H1 (cell line): ENCODE data around the gene SLC9A7. TPM values are rescaled to one million over a fixed set of nuclear protein-coding genes. Genes with fewer than 3 reads are reported as not detected.

Experiments used
- CTCF ChIA-PET: fragments of 300-600 bp; sonication (Branson Sonifier 250); formaldehyde crosslinking; loops from one replicate; lab custom pipeline; 2021; ENCODE audit not compliant: partially characterized antibody; lab: Charles Lee
- POLR2A ChIA-PET: fragments of 300-600 bp; sonication (Branson Sonifier 250); formaldehyde crosslinking; loops from one replicate; lab custom pipeline; 2021; ENCODE audit warnings: inconsistent platforms; ENCODE audit not compliant: partially characterized antibody; lab: Charles Lee
- DNase-seq, 2 experiments: peaks; one replicate each; pipeline versions ENCODE4 v3.0.0 to v3.0.0-alpha.2; 2010 to 2022; ENCODE audit warnings: low spot score in 2 of 2, low read depth in 1 of 2, mixed read lengths in 1 of 2
- FAIRE-seq: peaks from 2 replicates; lab custom pipeline; 2011; peaks lifted over from hg19 to GRCh38; lab: Jason Lieb, UNC
- H2AFZ ChIP-seq: 2 replicates; pipeline ENCODE4 v1.8.1; 2012; ENCODE audit warnings: low read length, inconsistent platforms
- H2AK5ac ChIP-seq: 2 replicates; pipeline ENCODE4 v1.6.1; 2013; ENCODE audit warnings: low read depth, low read length
- H2BK120ac ChIP-seq: replicated peaks from 2 replicates; pipeline ENCODE3; 2013; ENCODE audit warnings: low read depth, low read length, inconsistent platforms
- H2BK12ac ChIP-seq: 2 replicates; pipeline ENCODE4 v1.6.1; 2013; ENCODE audit warnings: low read depth, low read length
- H2BK15ac ChIP-seq: 2 replicates; pipeline ENCODE4 v1.6.1; 2013; ENCODE audit warnings: low read length
- H2BK20ac ChIP-seq: 2 replicates; pipeline ENCODE4 v1.6.1; 2013; ENCODE audit warnings: low read length
- H2BK5ac ChIP-seq: 2 replicates; pipeline ENCODE4 v1.6.1; 2013; ENCODE audit warnings: low read depth, low read length
- H3K14ac ChIP-seq: 2 replicates; pipeline ENCODE4 v1.6.1; 2013; ENCODE audit warnings: inconsistent platforms; ENCODE audit not compliant: insufficient read length
- H3K18ac ChIP-seq: 2 replicates; pipeline ENCODE4 v1.6.1; 2013; ENCODE audit warnings: low read length; ENCODE audit errors: extremely low read depth
- H3K23ac ChIP-seq: 2 replicates; pipeline ENCODE4 v1.6.1; 2013; ENCODE audit warnings: inconsistent platforms; ENCODE audit not compliant: insufficient read length
- H3K23me2 ChIP-seq: 2 replicates; pipeline ENCODE4 v1.6.1; 2013; ENCODE audit warnings: low read depth, low read length
- H3K27ac ChIP-seq: 2 replicates; pipeline ENCODE4 v1.6.1; 2011; ENCODE audit warnings: low read depth, low read length, inconsistent platforms
- H3K27me3 ChIP-seq, 4 experiments: replicated peaks in 1 of 4; 1 replicate in 1 of 4; 2 replicates in 3 of 4; pipeline versions ENCODE4 v1.6.1 to v1.8.1; 2011 to 2013; ENCODE audit warnings: low read length in 3 of 4, mild to moderate bottlenecking in 3 of 4, inconsistent platforms in 2 of 4, mixed read lengths in 2 of 4, moderate library complexity in 1 of 4; ENCODE audit not compliant: control insufficient read depth in 3 of 4, insufficient read depth in 3 of 4; ENCODE audit errors: extremely low read depth in 1 of 4
- H3K36me3 ChIP-seq, 4 experiments: 2 replicates each; pipeline versions ENCODE4 v1.6.1 to v1.8.1; 2011 to 2013; ENCODE audit warnings: mild to moderate bottlenecking in 4 of 4, low read length in 3 of 4, moderate library complexity in 2 of 4, control low read depth in 1 of 4, inconsistent platforms in 1 of 4; ENCODE audit not compliant: insufficient read depth in 4 of 4, control insufficient read depth in 2 of 4
- H3K4ac ChIP-seq: replicated peaks from 2 replicates; pipeline ENCODE3; 2013; ENCODE audit warnings: low read length, low read depth, mixed read lengths, inconsistent platforms; ENCODE audit not compliant: insufficient read length
- H3K4me1 ChIP-seq, 4 experiments: replicated peaks in 1 of 4; 1 replicate in 1 of 4; 2 replicates in 3 of 4; pipeline versions ENCODE4 v1.6.1 to v1.8.1; 2011 to 2013; ENCODE audit warnings: low read length in 3 of 4, inconsistent platforms in 2 of 4, mixed read lengths in 1 of 4; ENCODE audit not compliant: insufficient read depth in 4 of 4, control insufficient read depth in 3 of 4
- H3K4me2 ChIP-seq, 2 experiments: 2 replicates each; pipeline versions ENCODE4 v1.6.1 to v1.8.1; 2011 to 2013; ENCODE audit warnings: low read depth in 2 of 2, low read length in 2 of 2, control low read depth in 1 of 2, inconsistent platforms in 1 of 2, mild to moderate bottlenecking in 1 of 2; ENCODE audit not compliant: insufficient read depth in 1 of 2
- H3K4me3 ChIP-seq, 4 experiments: fragments of 200-600, 300-600 bp in 1 of 4; sonication (generic), shearing (Covaris generic), sonication (Bioruptor Twin) in 1 of 4; 2 replicates each; pipeline versions ENCODE4 v1.5.1 to v1.8.1; 2011 to 2016; ENCODE audit warnings: low read length in 4 of 4, low read depth in 3 of 4, control low read depth in 2 of 4, inconsistent platforms in 2 of 4, mild to moderate bottlenecking in 2 of 4, mixed read lengths in 1 of 4, moderate library complexity in 1 of 4; ENCODE audit not compliant: insufficient read depth in 2 of 4; ENCODE audit errors: extremely low read depth in 1 of 4
- H3K56ac ChIP-seq: replicated peaks from 2 replicates; pipeline ENCODE3; 2013; ENCODE audit warnings: low read depth, mild to moderate bottlenecking, mixed read lengths, low read length, inconsistent platforms; ENCODE audit not compliant: insufficient read length
- H3K79me1 ChIP-seq: 2 replicates; pipeline ENCODE4 v1.6.1; 2013; ENCODE audit warnings: low read depth, low read length, control low read depth
- H3K79me2 ChIP-seq, 2 experiments: 2 replicates each; pipeline versions ENCODE4 v1.6.1 to v1.8.1; 2012 to 2013; ENCODE audit warnings: low read length in 2 of 2, mild to moderate bottlenecking in 2 of 2, inconsistent platforms in 1 of 2; ENCODE audit not compliant: insufficient read depth in 2 of 2, control insufficient read depth in 1 of 2
- H3K9ac ChIP-seq, 4 experiments: replicated peaks in 1 of 4; 1 replicate in 1 of 4; 2 replicates in 3 of 4; pipeline versions ENCODE4 v1.6.1 to v1.8.1; 2011 to 2013; ENCODE audit warnings: low read depth in 3 of 4, low read length in 3 of 4, control low read depth in 2 of 4, mild to moderate bottlenecking in 2 of 4, moderate library complexity in 2 of 4, inconsistent platforms in 1 of 4; ENCODE audit errors: extremely low read depth in 1 of 4
- H3K9me3 ChIP-seq, 2 experiments: 2 replicates each; pipeline versions ENCODE4 v1.6.1 to v1.8.1; 2012 to 2013; ENCODE audit warnings: mild to moderate bottlenecking in 2 of 2, moderate library complexity in 2 of 2, control low read depth in 1 of 2, inconsistent platforms in 1 of 2, low read depth in 1 of 2, low read length in 1 of 2, mixed read lengths in 1 of 2; ENCODE audit not compliant: insufficient read depth in 2 of 2
- H4K20me1 ChIP-seq, 2 experiments: replicated peaks in 1 of 2; 2 replicates each; pipeline versions ENCODE3 to v1.8.1; 2011 to 2013; ENCODE audit warnings: inconsistent platforms in 2 of 2, low read length in 2 of 2, mild to moderate bottlenecking in 1 of 2; ENCODE audit not compliant: insufficient read depth in 2 of 2, control insufficient read depth in 1 of 2
- H4K5ac ChIP-seq: 2 replicates; pipeline ENCODE4 v1.6.1; 2013; ENCODE audit warnings: low read length, low read depth, mixed read lengths, inconsistent platforms; ENCODE audit not compliant: insufficient read length
- H4K8ac ChIP-seq: 2 replicates; pipeline ENCODE4 v1.8.0; 2013; ENCODE audit warnings: mild to moderate bottlenecking, moderate library complexity, low read length, inconsistent platforms; ENCODE audit not compliant: insufficient read depth; ENCODE audit errors: extremely low read depth
- H4K91ac ChIP-seq: replicated peaks from 2 replicates; pipeline ENCODE3; 2013; ENCODE audit warnings: low read length, mixed read lengths, inconsistent platforms; ENCODE audit not compliant: insufficient read length
- ATF3 ChIP-seq: IDR thresholded peaks from 2 replicates; pipeline ENCODE4 v1.6.1; 2011; ENCODE audit warnings: low read depth, mild to moderate bottlenecking, low read length; ENCODE audit not compliant: insufficient read depth
- BCL11A ChIP-seq, 2 experiments: IDR thresholded peaks; one replicate each; pipeline ENCODE4 v1.6.1; 2011; ENCODE audit warnings: low read depth in 2 of 2, low read length in 2 of 2, mild to moderate bottlenecking in 2 of 2
- BRCA1 ChIP-seq: IDR thresholded peaks from 2 replicates; pipeline ENCODE4 v1.6.1; 2012; ENCODE audit warnings: low read depth, low read length, improper control_type of control experiment
- CHD1 ChIP-seq: IDR thresholded peaks from 2 replicates; pipeline ENCODE4 v1.6.1; 2012; ENCODE audit warnings: low read depth, low read length, improper control_type of control experiment
- E2F6 ChIP-seq: IDR thresholded peaks from 2 replicates; pipeline ENCODE4 v1.6.1; 2012; ENCODE audit warnings: inconsistent platforms
- HDAC2 ChIP-seq, 2 experiments: fragments of 300-600 bp in 1 of 2; sonication (generic) in 1 of 2; IDR thresholded peaks; 2 replicates each; pipeline ENCODE4 v1.6.1; 2011 to 2012; ENCODE audit warnings: low read depth in 2 of 2, low read length in 2 of 2, mild to moderate bottlenecking in 2 of 2, moderate library complexity in 2 of 2, borderline replicate concordance in 1 of 2, inconsistent platforms in 1 of 2
- HDAC6 ChIP-seq: IDR thresholded peaks from one replicate; pipeline ENCODE4 v1.7.1; 2012; ENCODE audit warnings: low read depth, mild to moderate bottlenecking, inconsistent platforms, low read length, moderate library complexity
- JUN ChIP-seq: IDR thresholded peaks from 2 replicates; pipeline ENCODE4 v1.6.1; 2011; ENCODE audit warnings: low read depth, mild to moderate bottlenecking, improper control_type of control experiment, low read length
- NRF1 ChIP-seq: IDR thresholded peaks from 2 replicates; pipeline ENCODE4 v1.6.1; 2011; ENCODE audit warnings: mild to moderate bottlenecking, low read depth, low read length, improper control_type of control experiment
- SUZ12 ChIP-seq: fragments of 200-600 bp; sonication (generic); IDR thresholded peaks from 2 replicates; pipeline ENCODE4 v1.6.1; 2012; ENCODE audit warnings: mild to moderate bottlenecking, inconsistent platforms, low read length, moderate library complexity, mixed read lengths
- TAF7 ChIP-seq: optimal IDR thresholded peaks from 2 replicates; pipeline ENCODE3; 2011; ENCODE audit warnings: low read depth, mild to moderate bottlenecking, inconsistent platforms, low read length, moderate library complexity, borderline replicate concordance
- WGBS, 2 experiments: shearing (Covaris generic) in 1 of 2; methylation state at CpG; one replicate each; pipeline versions ENCODE4 v1.1.6 to v1.1.7; 2013 to 2015; ENCODE audit warnings: low lambda C conversion rate in 2 of 2, mixed read lengths in 2 of 2, inconsistent platforms in 1 of 2, low coverage in 1 of 2, missing lambda C conversion rate in 1 of 2; ENCODE audit not compliant: insufficient replicate concordance in 2 of 2, insufficient coverage in 1 of 2, insufficient read length in 1 of 2; ENCODE audit errors: extremely low coverage in 1 of 2, missing lambda C conversion rate in 1 of 2; 5-methylcytosine and 5-hydroxymethylcytosine counted together
- polyA plus RNA-seq, 7 experiments: library from polyadenylated mRNA; depleted of rRNA in 3 of 7; stranded (reverse) in 5 of 7; unstranded in 2 of 7; fragments of >200 nt in 5 of 7; fragments of 200-250 nt in 2 of 7; gene quantifications; 1 replicate in 5 of 7; 2 replicates in 1 of 7; 4 replicates in 1 of 7; pipeline versions ENCODE4 v1.2.1 to v1.2.3, GENCODE V29; 2011 to 2013; ENCODE audit warnings: missing spikeins in 2 of 7, mixed read lengths in 2 of 7
- total RNA-seq: library from RNA; stranded (reverse); fragmentation: NEBNext Ultra II Directional; extraction: Animal tissue kit (Norgen Biotek cat#: 25700); gene quantifications from 2 replicates; pipeline ENCODE4 v1.2.1, GENCODE V29; 2021

Gene SLC9A7
- total and polyA plus RNA-seq, 2 of the 8 experiments (the other 6 are each of a cell fraction or from before 2014, with no cell fraction given): 6.7 to 17.2 TPM

- Histone ChIP-seq H3K4me3 (no peak overlapping the region), H2AK5ac (no peak overlapping the region), H3K18ac (no peak overlapping the region; the same call in 1 of the 2 replicates), H3K4me2 (no peak overlapping the region), H2BK15ac (no peak overlapping the region), H3K56ac (no peak overlapping the region), H2BK12ac (no peak overlapping the region), H2BK20ac (no peak overlapping the region), H3K9ac (no peak overlapping the region), H2BK5ac (no peak overlapping the region), H2AFZ (peak overlapping the region; percentile 49), H3K23ac (no peak overlapping the region), H2BK120ac (no peak overlapping the region), H3K79me1 (no peaks in the 10 kb centered on the region), H3K36me3 (no peaks in the 10 kb centered on the region), H4K91ac (no peak overlapping the region), H4K8ac (no peak overlapping the region), H3K27ac (no peak overlapping the region), H3K79me2 (no peaks in the 10 kb centered on the region), H3K14ac (no peak overlapping the region), H3K4ac (no peak overlapping the region), H3K27me3 (no peaks in the 10 kb centered on the region), H3K9me3 (no peaks in the 10 kb centered on the region), H4K20me1 (no peaks in the 10 kb centered on the region), H3K23me2 (no peaks in the 10 kb centered on the region), H4K5ac (no peak overlapping the region), H3K4me1 (no peaks in the 10 kb centered on the region)
- POLR2A ChIA-PET: no interaction called here
- 55% methylated on average over 6 of the region's 7 CpGs; no CpG with 5 or more reads in 1 of the 2 experiments for WGBS, 2 experiments
- DNase-seq (no peak), FAIRE-seq (no peak)
- CTCF ChIA-PET: interaction anchor here (1.0 to 4.1 kb wide), 2 partner anchors 18 to 130 kb away, joined by 3 to 14 read pairs; no protein-coding TSS in a partner anchor
- TF ChIP-seq CHD1 (no peak), HDAC2 (IDR thresholded peaks at IDR 0.05; ENCODE audit: borderline replicate concordance in 1 of 2, low read depth in 2 of 2, low read length in 2 of 2) (no peak), TAF7 (no peak), BCL11A (IDR thresholded peaks at IDR 0.05; ENCODE audit: low read depth in 2 of 2, low read length in 2 of 2) (no peak), BRCA1 (no peak), SUZ12 (no peak), HDAC6 (no peak), JUN (no peak), ATF3 (no peak), E2F6 (no peak), NRF1 (no peak)
Observed at GRCh38 chrX:46777971-46778810, 19.3 kb upstream of the SLC9A7 start.
